ENCODE measurements around the gene ANKS3.

DNA sequence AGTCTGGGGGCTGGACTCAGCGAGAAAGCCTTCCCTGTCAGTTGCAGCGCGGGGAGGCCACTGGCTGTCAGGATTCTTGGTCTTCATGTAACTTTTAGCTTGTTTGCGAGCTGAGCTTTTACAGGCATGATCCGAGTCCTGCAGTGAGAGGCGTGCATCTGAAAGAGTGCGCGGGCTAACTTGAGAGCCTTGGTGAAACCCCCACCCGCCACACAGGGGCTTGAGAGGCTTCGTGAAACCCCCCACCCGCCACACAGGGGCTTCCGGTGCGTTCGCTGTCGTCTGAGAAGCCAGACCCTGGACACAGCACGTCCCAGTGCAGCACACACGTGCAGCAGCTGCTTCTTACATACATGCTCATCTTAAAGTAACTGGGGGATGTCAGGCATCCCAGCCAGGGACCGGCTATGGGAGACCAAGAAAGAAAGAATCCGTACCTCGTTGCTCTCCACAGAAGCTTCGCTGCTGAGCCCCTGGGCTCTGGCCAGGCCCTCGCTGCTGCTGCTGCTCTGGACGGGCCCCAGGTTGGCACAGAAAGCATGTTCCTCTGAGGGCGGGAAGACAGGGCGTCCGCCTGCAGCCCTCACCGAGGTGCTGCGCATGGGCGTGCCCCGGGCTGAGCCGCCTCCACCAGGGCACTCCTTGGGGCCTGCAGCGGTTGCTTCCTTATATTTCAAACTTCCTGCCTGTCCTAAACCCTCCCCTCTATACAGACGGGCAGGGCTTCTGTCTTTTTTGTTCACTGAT is 32.9 kb downstream of the ANKS3 start:
- TF ChIP-seq, protein P1, sequence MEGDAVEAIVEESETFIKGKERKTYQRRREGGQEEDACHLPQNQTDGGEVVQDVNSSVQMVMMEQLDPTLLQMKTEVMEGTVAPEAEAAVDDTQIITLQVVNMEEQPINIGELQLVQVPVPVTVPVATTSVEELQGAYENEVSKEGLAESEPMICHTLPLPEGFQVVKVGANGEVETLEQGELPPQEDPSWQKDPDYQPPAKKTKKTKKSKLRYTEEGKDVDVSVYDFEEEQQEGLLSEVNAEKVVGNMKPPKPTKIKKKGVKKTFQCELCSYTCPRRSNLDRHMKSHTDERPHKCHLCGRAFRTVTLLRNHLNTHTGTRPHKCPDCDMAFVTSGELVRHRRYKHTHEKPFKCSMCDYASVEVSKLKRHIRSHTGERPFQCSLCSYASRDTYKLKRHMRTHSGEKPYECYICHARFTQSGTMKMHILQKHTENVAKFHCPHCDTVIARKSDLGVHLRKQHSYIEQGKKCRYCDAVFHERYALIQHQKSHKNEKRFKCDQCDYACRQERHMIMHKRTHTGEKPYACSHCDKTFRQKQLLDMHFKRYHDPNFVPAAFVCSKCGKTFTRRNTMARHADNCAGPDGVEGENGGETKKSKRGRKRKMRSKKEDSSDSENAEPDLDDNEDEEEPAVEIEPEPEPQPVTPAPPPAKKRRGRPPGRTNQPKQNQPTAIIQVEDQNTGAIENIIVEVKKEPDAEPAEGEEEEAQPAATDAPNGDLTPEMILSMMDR (IDR thresholded peaks at IDR 0.05 in 4 of 5, conservative IDR thresholded peaks at IDR 0.05 in 1 of 5) = no peak
- no peak for TF ChIP-seq POLR2A (IDR thresholded peaks at IDR 0.05)

Measured in gastrocnemius medialis (tissue), 4 donors.